Fibroblast of skin of left quadriceps (primary cell): ENCODE measurements around the gene NSF.
"Not testable (repeated sequence)": the region's sequence is repeated elsewhere in the genome, so short reads cannot be mapped to it uniquely, and the experiment has no call there.

Experiments
- DNase-seq, 2 experiments: peaks; one replicate each; pipeline ENCODE4 v3.0.0-alpha.2; 2013; ENCODE audit warnings: low read depth in 2 of 2

The NSF gene

GRCh38 chr17:46590157-46591146 lies at the start of gene NSF:
Gene NSF, plus strand, starts transcription at chr17:46590669. Its CDS starts 107 bp downstream, at chr17:46590776.
- not testable (repeated sequence) for DNase-seq

GRCh38 chr17:46548607-46549006 lies 41.9 kb upstream of the NSF start:
- DNase-seq = not testable (repeated sequence)

GRCh38 chr17:46559155-46559554 lies 31.3 kb upstream of the NSF start:
- not testable (repeated sequence) for DNase-seq

GRCh38 chr17:46560048-46560447 lies 30.4 kb upstream of the NSF start:
- DNase-seq = not testable (repeated sequence)

GRCh38 chr17:46566284-46566683 lies 24.2 kb upstream of the NSF start:
- not testable (repeated sequence) for DNase-seq

- not testable (repeated sequence) for DNase-seq
Measured at GRCh38 chr17:46566980-46567379, 23.5 kb upstream of the NSF start.

GRCh38 chr17:46571796-46572195 lies 18.7 kb upstream of the NSF start:
- not testable (repeated sequence) for DNase-seq

GRCh38 chr17:46579083-46580075 lies 11.1 kb upstream of the NSF start, which contains the start of gene ARL17A:
Gene ARL17A, minus strand, starts transcription at chr17:46579691. Its CDS starts 3,369 bp downstream, at chr17:46576322.
- DNase-seq = not testable (repeated sequence)

GRCh38 chr17:46580082-46580481 lies 10.4 kb upstream of the NSF start:
- not testable (repeated sequence) for DNase-seq

- not testable (repeated sequence) for DNase-seq
Measured at GRCh38 chr17:46585444-46585843, 5.0 kb upstream of the NSF start.

- not testable (repeated sequence) for DNase-seq
Measured at GRCh38 chr17:46591332-46591731, 863 bp downstream of the NSF start.

- DNase-seq = not testable (repeated sequence)
Measured at GRCh38 chr17:46598344-46598931, 8.0 kb downstream of the NSF start.

GRCh38 chr17:46600767-46601166 lies 10.3 kb downstream of the NSF start:
- DNase-seq = not testable (repeated sequence)

- DNase-seq = not testable (repeated sequence)
Measured at GRCh38 chr17:46603125-46603524, 12.7 kb downstream of the NSF start.

GRCh38 chr17:46611304-46611703 lies 20.8 kb downstream of the NSF start:
- not testable (repeated sequence) for DNase-seq

- not testable (repeated sequence) for DNase-seq
Measured at GRCh38 chr17:46613876-46614275, 23.4 kb downstream of the NSF start.

GRCh38 chr17:46617121-46617520 lies 26.7 kb downstream of the NSF start:
- DNase-seq = not testable (repeated sequence)

GRCh38 chr17:46618975-46619374 lies 28.5 kb downstream of the NSF start:
- DNase-seq = not testable (repeated sequence)

- not testable (repeated sequence) for DNase-seq
Measured at GRCh38 chr17:46623790-46624189, 33.3 kb downstream of the NSF start.

- not testable (repeated sequence) for DNase-seq
Measured at GRCh38 chr17:46624726-46625125, 34.3 kb downstream of the NSF start.

GRCh38 chr17:46627452-46627851 lies 37.0 kb downstream of the NSF start:
- not testable (repeated sequence) for DNase-seq
